Peyer's patch (tissue), 4 donors: ENCODE measurements around the gene CBLB. TPM values are rescaled to one million over a fixed set of nuclear protein-coding genes. Genes with fewer than 3 reads are reported as not detected.

Source experiments
- DNase-seq, 3 donors: peaks; one replicate each; pipeline ENCODE4 v3.0.0-alpha.2; 2017 to 2019
- H3K27ac ChIP-seq, 4 donors: fragments of 200-600 bp; sonication (generic); one replicate each; pipeline ENCODE4 v1.5.1; 2016 to 2019
- H3K27me3 ChIP-seq, 2 donors: fragments of 200-600 bp; sonication (generic); one replicate each; pipeline ENCODE4 v1.5.1; 2019
- H3K36me3 ChIP-seq, 3 donors: fragments of 200-600 bp; sonication (generic); one replicate each; pipeline ENCODE4 v1.5.1; 2016 to 2019
- H3K4me1 ChIP-seq, 4 donors: fragments of 200-600 bp; sonication (generic); one replicate each; pipeline ENCODE4 v1.5.1; 2016 to 2019
- H3K4me3 ChIP-seq, 4 donors: fragments of 200-600 bp; sonication (generic); 1 replicate in 3 of 4; 2 replicates in 1 of 4; pipeline ENCODE4 v1.5.1; 2016 to 2019; ENCODE audit warnings: mild to moderate bottlenecking in 1 of 4
- H3K9me3 ChIP-seq, 4 donors: fragments of 200-600 bp; sonication (generic); one replicate each; pipeline ENCODE4 v1.5.1; 2016 to 2019; ENCODE audit warnings: mild to moderate bottlenecking in 1 of 4
- CTCF ChIP-seq, 6 experiments: fragments of 450-650 bp in 4 of 6; fragments of 200-600 bp in 2 of 6; sonication (generic) in 1 of 6; IDR thresholded peaks; one replicate each; pipeline ENCODE4 v1.5.1; 2017 to 2019; ENCODE audit warnings: antibody characterized with exemption in 6 of 6, mild to moderate bottlenecking in 3 of 6, moderate library complexity in 1 of 6
- POLR2A ChIP-seq, 2 donors: fragments of 450-650 bp; IDR thresholded peaks; one replicate each; pipeline ENCODE4 v1.5.1; 2017; ENCODE audit warnings: antibody characterized with exemption in 2 of 2, mild to moderate bottlenecking in 2 of 2, moderate library complexity in 2 of 2
- total RNA-seq, 4 donors: library from RNA; depleted of rRNA; stranded (reverse); fragments of >200 nt; gene quantifications; one replicate each; pipeline ENCODE4 v1.1.0, GENCODE V29; 2016

CBLB gene
- total RNA-seq, 4 donors from 2014 or later = 58.6 to 112 (median 84.5) TPM

- no peak overlapping the region for H3K4me3 ChIP-seq
- no peak overlapping the region for H3K27ac ChIP-seq
- TF ChIP-seq POLR2A (IDR thresholded peaks at IDR 0.05) (no peak), CTCF (IDR thresholded peaks at IDR 0.05) (no peak)
- H3K9me3 ChIP-seq = no peaks in the 10 kb centered on the region
- H3K36me3 ChIP-seq = no peaks in the 10 kb centered on the region
- no peak for DNase-seq
- peaks cover 0 to 12% (median 0%) of the 10 kb centered on the region in 4 donors for H3K4me1 ChIP-seq
- no peaks in the 10 kb centered on the region for H3K27me3 ChIP-seq
These were observed 98.4 kb downstream of the CBLB start for GRCh38 chr3:105770410-105770809.

- Histone ChIP-seq H3K27ac (no peak overlapping the region), H3K9me3 (no peaks in the 10 kb centered on the region), H3K27me3 (no peaks in the 10 kb centered on the region), H3K4me1 (peaks cover 0 to 12% (median 0%) of the 10 kb centered on the region in 4 donors), H3K36me3 (no peaks in the 10 kb centered on the region), H3K4me3 (no peak overlapping the region)
- no peak for DNase-seq
- TF ChIP-seq POLR2A (IDR thresholded peaks at IDR 0.05) = no peak
- TF ChIP-seq CTCF (IDR thresholded peaks at IDR 0.05) = no peak
These were observed 101.0 kb downstream of the CBLB start for GRCh38 chr3:105767776-105768175.

GRCh38 chr3:105767216-105767615 is 101.6 kb downstream of the CBLB start:
- no peak for DNase-seq
- no peak overlapping the region for H3K4me3 ChIP-seq
- H3K36me3 ChIP-seq = peaks cover 0 to 5% (median 0%) of the 10 kb centered on the region in 3 donors
- peaks cover 0 to 2% (median 0%) of the 10 kb centered on the region in 4 donors for H3K9me3 ChIP-seq
- no peaks in the 10 kb centered on the region for H3K27me3 ChIP-seq
- peaks cover 0 to 12% (median 0%) of the 10 kb centered on the region in 4 donors for H3K4me1 ChIP-seq
- TF ChIP-seq CTCF (IDR thresholded peaks at IDR 0.05) = no peak
- no peak for TF ChIP-seq POLR2A (IDR thresholded peaks at IDR 0.05)
- H3K27ac ChIP-seq = no peak overlapping the region

GRCh38 chr3:105765308-105765639 is 103.5 kb downstream of the CBLB start:
- H3K9me3 ChIP-seq = peaks cover 0 to 4% (median 0%) of the 10 kb centered on the region in 4 donors
- no peaks in the 10 kb centered on the region for H3K27me3 ChIP-seq
- H3K36me3 ChIP-seq = peaks cover 0 to 10% (median 0%) of the 10 kb centered on the region in 3 donors
- TF ChIP-seq POLR2A (IDR thresholded peaks at IDR 0.05) = no peak
- TF ChIP-seq CTCF (IDR thresholded peaks at IDR 0.05) = no peak
- peaks cover 0 to 12% (median 0%) of the 10 kb centered on the region in 4 donors for H3K4me1 ChIP-seq
- no peak overlapping the region for H3K27ac ChIP-seq
- DNase-seq = no peak
- no peak overlapping the region for H3K4me3 ChIP-seq

GRCh38 chr3:105764378-105765307 is 104.2 kb downstream of the CBLB start:
- H3K27ac ChIP-seq = no peak overlapping the region
- peaks cover 0 to 12% (median 0%) of the 10 kb centered on the region in 4 donors for H3K4me1 ChIP-seq
- no peak for DNase-seq
- peaks cover 0 to 11% (median 0%) of the 10 kb centered on the region in 3 donors for H3K36me3 ChIP-seq
- no peaks in the 10 kb centered on the region for H3K27me3 ChIP-seq
- no peak for TF ChIP-seq CTCF (IDR thresholded peaks at IDR 0.05)
- TF ChIP-seq POLR2A (IDR thresholded peaks at IDR 0.05) = no peak
- no peak overlapping the region for H3K4me3 ChIP-seq
- peaks cover 0 to 4% (median 0%) of the 10 kb centered on the region in 4 donors for H3K9me3 ChIP-seq
